HG03135 (cell line): ENCODE results near the gene LRRTM3.

Experiments used
- ATAC-seq: cut with Tn5 transposase; IDR thresholded peaks from one replicate; pipeline ENCODE4 v1.9.1; 2021; ENCODE audit warnings: mild to moderate bottlenecking, moderate library complexity; ENCODE audit not compliant: unreplicated experiment

Gene LRRTM3

GRCh38 chr10:66925896-66926715 lies at the start of gene LRRTM3:
LRRTM3 (plus strand) TSS chr10:66926036.
- peak; percentile 100 for ATAC-seq

DNA sequence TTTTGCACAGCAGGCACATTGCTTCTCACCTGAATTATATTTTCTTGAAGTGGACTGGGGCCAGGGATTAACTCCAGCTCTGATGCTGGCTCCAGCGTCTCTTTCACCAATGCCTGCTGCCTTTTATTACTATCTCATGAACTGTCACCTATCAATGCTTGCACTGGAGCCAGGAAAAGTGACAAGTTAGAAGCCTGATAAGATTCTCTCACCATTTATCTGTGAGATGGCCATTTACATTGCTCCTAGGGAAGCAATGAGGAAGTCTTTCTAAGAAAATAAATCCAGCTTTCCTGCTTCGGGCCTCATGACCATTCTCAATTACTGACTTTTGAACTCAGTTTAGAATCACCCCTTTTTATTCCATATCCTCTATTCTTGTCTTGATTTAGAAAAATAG lies 48.5 kb upstream of the LRRTM3 start:
- ATAC-seq, result no peak

DNA sequence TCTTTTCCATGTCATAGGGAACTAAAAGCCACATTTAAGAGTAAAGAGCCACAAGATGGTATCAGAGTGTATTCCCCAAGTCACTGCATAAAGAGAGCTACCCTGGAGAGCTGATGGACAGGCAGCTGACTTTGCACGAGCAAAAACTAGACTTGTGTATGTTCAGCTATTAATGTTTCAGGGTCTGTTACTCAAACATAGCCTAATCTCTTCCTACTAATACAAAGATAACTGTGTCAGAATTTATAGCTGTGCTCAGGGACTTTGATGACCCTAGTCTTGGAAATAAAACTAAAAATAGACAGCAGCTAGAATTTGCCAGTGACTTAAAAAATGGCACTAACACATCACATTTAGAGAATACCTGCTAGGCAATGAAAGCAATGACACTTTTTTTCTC lies 45.5 kb upstream of the LRRTM3 start:
- no peak for ATAC-seq

DNA sequence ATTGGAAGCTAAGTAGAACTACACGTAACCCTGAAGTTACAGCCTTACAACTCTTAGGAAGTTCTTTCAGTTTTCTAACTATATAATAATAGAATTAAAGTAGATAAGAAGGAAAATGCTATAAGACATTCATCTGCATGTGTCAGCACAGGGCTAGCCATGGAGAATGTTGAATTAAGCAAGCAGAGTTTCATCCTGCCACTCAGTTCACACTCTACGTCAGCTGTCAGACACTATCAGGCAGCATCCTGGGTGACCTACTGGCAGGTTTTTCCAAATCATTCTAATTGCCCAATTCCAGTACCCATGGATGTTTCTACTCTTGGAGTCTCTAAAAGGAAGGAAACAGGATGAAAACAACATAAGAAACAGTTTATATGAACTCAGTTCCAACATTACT lies 45.0 kb upstream of the LRRTM3 start:
- no peak for ATAC-seq

DNA sequence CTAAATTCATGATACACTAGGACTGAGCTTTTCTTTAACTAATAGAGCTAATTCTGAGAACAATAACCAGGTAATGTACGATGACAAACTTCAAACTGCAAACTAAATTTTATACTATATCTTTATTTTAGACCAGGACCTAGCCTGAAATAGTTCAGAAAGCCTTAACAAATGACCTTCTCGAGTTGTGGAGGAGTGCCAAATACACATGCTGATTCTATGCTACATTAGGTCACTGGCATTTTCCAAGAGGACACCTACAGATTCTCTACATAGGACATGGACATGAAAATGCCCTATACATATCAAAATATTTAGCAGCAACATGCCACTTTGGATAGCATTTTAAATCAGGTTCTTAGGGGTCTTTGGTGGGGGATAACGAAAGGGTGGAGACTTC lies 44.0 kb upstream of the LRRTM3 start:
- no peak for ATAC-seq

DNA sequence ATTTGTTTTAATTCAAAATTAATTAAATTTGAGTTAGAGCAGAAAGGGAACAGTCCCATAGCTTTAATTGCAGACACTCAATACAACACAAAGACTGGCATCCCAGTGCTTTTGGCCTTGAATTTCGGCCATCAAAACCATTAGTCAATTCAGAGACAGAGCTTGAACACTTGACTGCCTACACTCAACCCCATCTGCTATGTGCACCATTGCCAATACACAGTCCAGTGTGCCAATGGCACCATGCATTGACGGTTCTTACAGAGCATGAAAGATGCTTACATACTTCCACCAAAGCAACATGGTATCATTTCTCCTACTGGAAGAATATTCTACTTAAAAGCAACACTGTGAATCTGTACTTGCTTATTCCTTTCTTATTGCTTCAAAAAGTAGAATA lies 43.6 kb upstream of the LRRTM3 start:
- ATAC-seq, result no peak

- ATAC-seq, result no peak
Observed at GRCh38 chr10:66886848-66887247, 39.0 kb upstream of the LRRTM3 start.

GRCh38 chr10:66888237-66888636 lies 37.6 kb upstream of the LRRTM3 start:
- no peak for ATAC-seq

DNA sequence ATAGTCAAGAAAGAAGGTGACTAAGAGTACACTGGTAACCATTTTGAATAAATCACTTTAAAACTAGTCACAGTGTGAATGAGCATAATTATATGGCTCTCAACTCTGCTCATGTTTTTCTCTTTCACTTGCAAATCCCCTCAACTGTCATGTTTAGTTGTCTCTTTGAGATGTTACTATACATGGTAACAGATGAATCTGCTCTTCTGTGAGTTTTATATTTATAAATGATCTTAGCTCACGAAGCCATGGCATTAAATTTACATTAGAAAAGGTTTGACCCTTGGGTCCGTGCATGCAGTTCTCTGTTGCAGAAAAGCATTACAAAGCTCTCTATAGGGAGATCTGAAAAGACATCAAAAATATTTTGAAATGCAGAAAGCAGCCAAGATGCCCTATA lies 33.0 kb upstream of the LRRTM3 start:
- no peak for ATAC-seq

DNA sequence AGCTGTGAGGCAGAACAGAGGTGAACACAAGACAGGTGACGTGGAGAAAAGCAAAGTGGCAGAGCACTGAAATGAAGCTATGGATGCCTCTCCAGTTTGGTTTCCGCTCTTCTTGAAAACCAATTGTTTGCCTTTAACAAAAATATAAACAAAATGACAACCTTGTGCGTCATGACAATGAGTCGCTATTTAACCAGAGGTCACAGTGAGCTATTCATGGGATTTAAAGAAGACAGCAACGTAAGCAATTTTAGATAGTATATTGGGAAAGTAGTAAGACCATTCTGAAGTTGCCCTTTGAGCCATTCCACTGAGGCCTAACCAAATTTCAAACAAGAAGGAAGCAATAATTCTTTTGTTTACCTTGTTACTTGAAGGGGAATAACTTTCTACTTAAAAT lies 15.2 kb upstream of the LRRTM3 start:
- ATAC-seq, result no peak

- no peak for ATAC-seq
Observed at GRCh38 chr10:66916030-66916429, 9.8 kb upstream of the LRRTM3 start.

- ATAC-seq, result no peak
Observed at GRCh38 chr10:66917104-66917503, 8.7 kb upstream of the LRRTM3 start.

GRCh38 chr10:66919248-66919647 lies 6.6 kb upstream of the LRRTM3 start:
- ATAC-seq, result no peak

GRCh38 chr10:66924674-66925345 lies 1.0 kb upstream of the LRRTM3 start:
- no peak for ATAC-seq

DNA sequence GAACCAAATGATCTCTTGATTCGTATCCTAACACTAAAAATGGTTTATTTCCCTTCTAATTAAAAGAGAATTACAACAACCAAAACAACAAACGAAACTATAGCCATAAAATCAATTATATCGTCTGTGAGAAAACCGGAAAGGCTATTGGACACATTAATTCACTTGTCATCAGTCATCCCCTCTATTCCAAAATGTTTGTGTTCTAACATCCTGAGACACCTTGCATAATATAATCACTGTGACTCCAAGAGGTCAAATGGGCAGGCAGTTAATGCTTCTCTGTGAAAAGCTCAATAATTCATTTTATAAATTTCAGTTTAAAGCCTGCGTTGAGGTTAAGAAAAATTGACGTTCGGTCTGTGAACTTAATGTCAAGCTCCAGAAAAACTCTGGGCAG lies 463 bp upstream of the LRRTM3 start:
- no peak for ATAC-seq

DNA sequence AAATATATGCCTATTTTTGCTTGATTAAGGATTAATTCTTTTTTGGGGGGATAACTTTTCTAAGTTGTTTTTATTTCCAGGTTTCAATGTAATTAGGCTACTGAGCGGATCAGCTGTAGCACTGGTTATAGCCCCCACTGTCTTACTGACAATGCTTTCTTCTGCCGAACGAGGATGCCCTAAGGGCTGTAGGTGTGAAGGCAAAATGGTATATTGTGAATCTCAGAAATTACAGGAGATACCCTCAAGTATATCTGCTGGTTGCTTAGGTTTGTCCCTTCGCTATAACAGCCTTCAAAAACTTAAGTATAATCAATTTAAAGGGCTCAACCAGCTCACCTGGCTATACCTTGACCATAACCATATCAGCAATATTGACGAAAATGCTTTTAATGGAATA lies 1.0 kb downstream of the LRRTM3 start:
- no peak for ATAC-seq

GRCh38 chr10:66927251-66927935 lies 1.6 kb downstream of the LRRTM3 start:
- no peak for ATAC-seq

- no peak for ATAC-seq
Observed at GRCh38 chr10:66927971-66928770, 2.3 kb downstream of the LRRTM3 start.

DNA sequence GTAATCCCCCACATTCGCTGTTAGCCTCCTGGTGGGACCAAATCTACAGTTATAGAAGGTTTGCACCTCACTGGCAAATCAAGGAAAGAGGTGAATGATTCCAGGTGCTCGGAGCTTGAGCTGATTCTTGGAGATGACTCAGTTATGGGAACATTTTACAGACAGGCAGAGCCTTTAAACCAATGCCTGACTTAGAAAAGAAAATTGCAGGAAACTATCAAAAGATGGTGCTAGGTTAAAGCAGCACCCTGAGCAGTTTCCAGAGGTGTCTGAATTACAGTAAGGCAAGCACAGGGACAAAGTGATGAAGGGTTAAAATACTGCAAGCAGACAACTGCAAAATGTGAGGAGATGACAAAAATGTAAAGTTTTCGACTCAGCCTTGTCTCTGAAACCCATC lies 2.9 kb downstream of the LRRTM3 start:
- ATAC-seq, result no peak

GRCh38 chr10:66929375-66929774 lies 3.5 kb downstream of the LRRTM3 start:
- no peak for ATAC-seq

GRCh38 chr10:66931340-66931948 lies 5.6 kb downstream of the LRRTM3 start:
- ATAC-seq, result no peak
